GM18517 (cell line): ENCODE results near the gene MZF1.
A peak's percentile ranks its signal among the peaks of the same experiment; 100 is the strongest.

ENCODE experiments used
- ATAC-seq: cut with Tn5 transposase; IDR thresholded peaks from one replicate; pipeline ENCODE4 v1.9.1; 2021; ENCODE audit warnings: mild to moderate bottlenecking, moderate library complexity; ENCODE audit not compliant: unreplicated experiment

Gene MZF1

DNA sequence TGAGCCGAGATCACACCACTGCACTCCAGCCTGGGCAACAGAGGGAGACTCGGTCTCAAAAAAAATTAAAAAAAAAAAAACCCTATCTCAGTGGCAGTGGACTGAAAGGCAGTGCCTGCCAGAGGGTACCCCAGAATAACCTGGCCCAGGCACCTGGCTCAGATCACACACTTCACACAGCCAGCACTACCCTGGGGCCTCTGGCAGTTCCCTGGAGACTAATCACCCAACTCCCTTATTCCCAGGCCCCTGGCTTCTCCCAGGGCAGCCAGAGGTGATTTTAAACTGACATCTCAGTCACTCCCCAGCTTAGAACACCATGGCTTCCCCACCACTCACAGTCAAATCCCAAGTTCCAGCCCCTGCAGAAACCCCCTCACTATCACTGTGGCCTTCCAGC is 57.9 kb downstream of the MZF1 start:
- no peak for ATAC-seq

DNA sequence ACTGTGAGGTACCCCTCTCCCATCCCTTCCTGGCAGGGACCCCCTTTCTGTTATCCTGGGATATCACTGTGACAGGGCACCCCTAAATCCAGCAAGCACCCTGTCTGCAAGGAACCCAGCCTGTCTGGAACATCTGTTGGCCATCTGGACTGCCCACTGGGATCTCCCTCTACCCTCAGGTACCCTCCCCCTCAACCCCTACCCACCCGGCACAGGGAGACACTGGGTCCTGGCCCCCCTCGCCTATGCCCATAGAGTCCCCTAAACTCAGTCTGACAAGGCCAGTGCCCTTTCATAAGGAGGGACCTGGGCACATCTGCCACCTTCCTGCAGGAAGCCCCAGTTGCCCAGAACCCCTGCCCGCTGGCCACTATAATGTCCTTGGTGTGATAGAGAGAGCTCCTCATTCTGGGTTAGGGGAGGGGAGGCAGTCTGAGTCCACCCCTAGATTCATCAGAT is 58.5 kb downstream of the MZF1 start:
- no peak for ATAC-seq

DNA sequence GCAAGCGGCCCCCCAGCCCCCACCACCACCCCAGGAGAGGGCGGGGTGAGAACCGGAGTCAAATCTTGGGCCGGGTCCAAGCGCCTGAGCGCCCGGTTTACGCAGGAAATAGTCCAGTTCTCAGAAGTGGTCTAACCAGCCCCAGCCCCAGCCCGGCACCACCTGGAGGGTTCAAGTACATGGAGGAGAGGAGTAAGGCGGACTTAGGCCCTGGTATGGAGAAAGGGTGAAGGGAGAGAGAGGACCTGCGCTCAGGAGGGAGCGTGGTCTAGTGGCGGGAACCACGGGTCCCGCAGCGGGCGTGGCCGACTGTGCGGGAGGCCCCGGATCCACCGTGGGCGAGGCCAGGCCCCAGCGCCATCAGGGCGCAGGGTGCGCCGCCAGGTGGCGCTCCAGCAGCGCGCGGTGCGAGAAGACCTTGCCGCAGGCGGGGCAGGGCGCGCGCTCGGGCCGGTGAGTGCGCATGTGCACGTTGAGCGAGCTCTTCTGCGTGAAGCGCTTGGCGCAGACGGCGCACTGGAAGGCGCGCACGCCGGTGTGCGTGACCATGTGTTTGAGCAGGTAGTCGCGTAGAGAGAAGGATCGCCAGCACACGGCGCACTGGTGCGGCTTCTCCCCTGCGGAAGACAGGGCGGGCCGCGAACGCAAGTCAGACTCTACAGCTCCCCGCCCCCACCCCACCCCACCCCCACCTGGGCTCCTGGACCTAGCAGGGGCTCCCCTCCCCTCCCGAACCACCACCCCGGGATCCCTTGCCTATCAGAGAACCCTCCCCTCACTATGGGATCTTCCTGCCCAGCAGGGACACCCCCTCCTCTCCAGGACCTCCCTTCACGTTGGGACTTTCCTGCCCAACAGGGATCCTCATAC is 59.2 kb downstream of the MZF1 start:
- ATAC-seq: peak; percentile 65

DNA sequence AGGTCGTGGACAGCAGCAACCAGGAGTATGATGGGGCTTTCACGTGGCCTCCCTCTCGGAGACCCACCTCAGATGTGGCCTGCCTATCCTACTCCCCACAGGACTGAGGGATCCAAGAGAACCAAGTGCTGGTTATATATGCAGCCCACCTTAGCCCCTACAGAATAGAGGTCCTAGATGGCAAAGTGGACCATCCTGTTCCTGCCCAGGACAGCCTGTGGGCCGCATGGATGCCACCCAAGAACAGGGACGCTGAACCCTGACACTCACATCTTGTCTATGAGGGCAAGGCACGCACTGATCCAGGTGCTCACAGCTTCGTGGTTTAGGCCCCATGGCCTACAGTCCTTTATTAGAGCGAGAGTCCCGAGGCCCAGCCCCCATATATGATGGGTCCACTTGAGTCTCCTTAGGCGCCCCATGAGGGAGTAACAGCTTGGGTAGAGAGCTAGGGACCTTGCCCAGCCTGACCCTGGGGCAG is 59.9 kb downstream of the MZF1 start:
- ATAC-seq: no peak
